Epithelial cell of prostate (primary cell): ENCODE measurements around the gene NFYC.

Experiments
- DNase-seq: peaks from one replicate; pipeline ENCODE4 v3.0.0-alpha.2; 2011; ENCODE audit warnings: low read depth, low spot score
- H3K27ac ChIP-seq: fragments of 450-650 bp; 2 replicates; pipeline ENCODE4 v1.5.1; 2017; ENCODE audit warnings: mild to moderate bottlenecking

NFYC gene

DNA sequence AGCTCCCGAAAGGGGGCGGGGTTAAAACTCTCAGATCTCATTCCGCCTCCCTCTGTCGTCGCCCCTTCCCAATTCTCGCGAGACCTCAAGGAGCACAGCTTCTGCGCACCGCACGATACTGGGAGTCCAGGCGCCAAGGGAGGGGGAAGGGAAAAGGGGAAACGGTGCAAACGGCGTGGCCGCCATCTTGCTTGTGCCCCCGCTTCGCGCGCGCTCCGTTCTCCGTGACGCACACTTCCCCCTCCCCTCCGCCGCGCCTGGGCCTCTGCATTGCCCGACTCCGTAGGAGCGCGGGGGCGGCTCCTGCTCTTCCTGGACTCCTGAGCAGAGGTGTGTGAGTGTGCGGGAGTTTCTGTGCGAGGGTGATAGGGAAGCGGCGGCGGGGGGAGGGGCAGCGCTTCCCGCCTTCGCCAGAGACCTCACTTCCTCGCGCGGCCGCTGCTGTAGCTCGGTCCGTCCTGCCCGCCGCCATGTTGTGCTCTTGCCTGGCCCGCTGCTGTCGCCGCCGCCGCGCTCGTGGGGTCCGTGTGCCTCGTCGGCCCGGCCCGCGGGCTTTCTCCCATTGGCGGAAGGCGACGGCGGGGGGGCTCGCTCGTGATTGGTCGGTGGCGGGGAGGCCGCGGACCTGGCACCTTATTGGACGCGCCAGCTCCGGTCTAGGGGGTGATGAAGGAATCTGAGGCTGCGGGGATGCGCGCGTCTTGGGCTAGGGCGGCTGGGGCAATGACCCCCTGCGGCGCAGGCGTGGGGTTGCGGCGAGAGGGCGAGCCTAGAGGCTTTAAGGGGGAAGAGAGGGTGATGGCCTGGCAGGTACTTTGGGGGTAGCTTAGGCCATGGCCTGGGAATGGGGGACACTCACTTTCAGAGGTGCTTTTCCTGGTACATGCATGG is at the start of gene NFYC:
NFYC (plus strand) TSS at position 167 of the 891 bp plus-strand sequence. CDS start 47,140 bp downstream, outside the sequence.
- DNase-seq, result peak; percentile 85
- H3K27ac ChIP-seq, result peak within 1 kb of the TSS; percentile 91

DNA sequence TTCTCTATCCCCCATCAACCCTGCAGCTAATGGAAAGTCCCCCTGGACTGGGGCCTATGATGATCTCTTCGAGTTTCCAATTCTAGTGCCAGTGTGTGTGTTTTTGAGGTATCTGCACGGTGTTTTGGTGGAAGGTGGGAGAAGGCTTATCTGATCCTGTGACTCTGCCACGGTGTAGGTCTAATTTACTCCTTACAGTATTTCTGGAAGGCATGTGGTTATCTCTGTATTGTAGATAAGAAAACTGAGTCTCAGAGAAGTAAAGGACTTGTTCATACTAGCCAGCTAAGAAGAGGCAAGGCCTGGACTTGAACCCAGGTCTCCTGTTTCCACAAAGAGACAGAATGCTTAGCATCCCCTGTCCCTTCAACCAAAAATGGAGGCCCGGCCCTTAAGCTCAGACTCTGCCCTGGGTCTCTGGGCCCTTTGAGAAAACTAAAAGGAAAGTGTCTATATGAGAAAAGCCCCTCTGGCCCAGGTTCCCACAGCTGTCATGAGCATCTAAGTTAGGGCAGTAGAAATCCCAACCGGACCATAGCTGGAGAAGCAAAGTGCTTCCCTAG is 46.3 kb upstream of the NFYC start:
- no peak overlapping the region for H3K27ac ChIP-seq
- no peak for DNase-seq

DNA sequence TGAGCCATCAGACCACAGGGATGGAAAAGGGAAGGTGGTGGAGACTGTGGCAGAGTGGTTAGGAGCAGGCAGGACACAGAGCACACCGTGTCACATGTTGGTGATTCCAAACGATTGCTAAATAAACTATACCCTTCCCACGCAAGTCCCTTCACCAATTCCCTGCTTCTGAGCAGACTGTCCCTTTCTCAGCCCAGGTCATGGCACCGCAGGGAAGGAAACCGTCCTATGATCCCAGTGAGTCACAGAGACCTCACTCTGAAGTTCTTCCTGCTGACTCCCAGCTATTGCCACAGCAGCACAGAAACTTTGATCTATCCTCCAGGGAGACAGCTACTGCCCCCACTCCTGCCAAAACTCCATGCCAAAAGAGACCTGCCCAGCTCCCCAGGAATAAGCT is 45.2 kb upstream of the NFYC start:
- no peak for DNase-seq
- H3K27ac ChIP-seq, result peak overlapping the region; percentile 13

DNA sequence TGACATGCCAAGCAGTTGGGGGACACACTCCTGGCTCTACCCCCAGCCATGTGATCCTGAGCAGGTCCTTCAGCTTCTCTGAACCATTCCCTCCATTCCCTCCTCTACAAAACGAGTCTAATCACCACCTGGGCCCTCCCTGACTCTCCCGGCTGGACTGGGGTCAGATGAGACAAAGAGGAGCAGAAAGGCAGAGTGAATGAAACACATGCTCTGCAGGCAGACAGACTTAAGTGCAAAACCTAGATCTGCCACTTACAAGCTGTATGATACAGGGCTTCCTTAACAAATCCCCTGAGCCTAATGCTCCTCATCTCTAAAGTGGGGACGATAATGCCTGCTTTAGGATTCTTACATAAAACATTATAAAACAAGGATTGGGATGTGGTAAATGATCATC is 43.3 kb upstream of the NFYC start:
- no peak overlapping the region for H3K27ac ChIP-seq

DNA sequence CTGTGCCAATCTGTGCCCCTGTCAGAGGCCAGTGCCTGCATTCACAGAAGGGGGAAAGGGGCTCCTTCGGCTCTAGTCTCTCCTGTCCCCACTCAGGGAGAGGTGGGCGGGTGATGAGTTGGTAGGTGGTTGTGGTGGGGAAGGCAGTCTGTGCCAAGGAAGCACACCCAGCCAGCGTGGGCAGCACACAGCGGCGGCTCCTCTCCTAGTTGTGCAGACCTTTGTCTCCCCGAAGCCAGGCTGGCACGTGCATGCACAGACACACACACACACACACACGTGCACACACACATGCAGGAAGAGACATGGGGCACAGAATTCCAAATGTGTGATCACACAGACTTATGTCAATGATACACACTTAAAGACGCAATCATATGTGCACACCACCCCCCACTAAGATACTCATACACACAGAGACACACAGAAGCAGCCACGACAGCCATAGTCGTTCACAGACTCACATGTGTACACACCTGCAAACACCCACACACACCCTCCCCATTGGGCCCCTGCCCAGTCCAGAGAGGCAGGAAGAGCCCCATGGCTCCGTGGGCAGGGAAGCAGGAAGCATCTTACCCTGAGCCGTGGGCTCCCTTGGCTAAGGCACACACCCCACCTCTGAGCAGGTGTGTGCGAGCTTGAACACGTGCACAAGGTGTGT is 42.4 kb upstream of the NFYC start:
- no peak for DNase-seq
- no peak overlapping the region for H3K27ac ChIP-seq

More for the DNA sequence above, 43.3 kb upstream of the NFYC start:
- DNase-seq, result no peak

DNA sequence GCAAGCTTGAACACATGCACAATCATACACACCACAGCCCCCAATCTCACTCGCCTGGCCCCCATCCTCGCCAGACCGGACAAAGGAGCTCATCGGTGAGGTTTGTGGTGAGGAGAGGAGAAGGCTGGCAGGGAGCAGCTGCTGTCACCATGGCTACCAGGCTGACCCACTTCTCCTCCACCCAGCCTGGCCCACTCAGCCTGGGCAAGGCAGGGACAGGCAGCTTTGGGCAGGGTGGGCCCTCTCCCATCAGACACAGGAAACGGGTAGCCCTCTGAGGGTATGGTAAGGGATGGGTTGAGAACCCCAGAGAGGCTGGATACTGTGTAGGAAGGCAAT is 41.9 kb upstream of the NFYC start:
- DNase-seq, result no peak
- no peak overlapping the region for H3K27ac ChIP-seq

DNA sequence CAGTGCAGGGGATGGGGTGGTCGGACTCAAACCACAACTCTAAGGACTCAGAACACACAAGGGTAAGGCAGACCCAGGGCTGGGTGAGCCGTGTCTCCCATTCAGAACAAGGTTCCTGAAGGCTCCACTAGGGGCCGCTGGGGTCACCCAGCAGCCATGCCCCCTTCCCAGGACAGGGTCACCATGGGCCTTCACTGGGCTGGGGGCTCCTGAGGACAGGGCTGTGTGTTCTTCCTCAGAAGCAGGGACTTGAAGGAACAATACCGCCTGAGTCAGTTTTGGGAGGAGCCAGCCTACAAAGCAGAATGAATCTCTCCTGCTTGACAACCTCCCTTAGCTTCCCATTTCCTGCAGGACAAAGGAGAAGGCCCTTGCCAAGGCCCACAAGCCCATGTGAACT is 41.4 kb upstream of the NFYC start:
- DNase-seq, result no peak
- H3K27ac ChIP-seq, result no peak overlapping the region

DNA sequence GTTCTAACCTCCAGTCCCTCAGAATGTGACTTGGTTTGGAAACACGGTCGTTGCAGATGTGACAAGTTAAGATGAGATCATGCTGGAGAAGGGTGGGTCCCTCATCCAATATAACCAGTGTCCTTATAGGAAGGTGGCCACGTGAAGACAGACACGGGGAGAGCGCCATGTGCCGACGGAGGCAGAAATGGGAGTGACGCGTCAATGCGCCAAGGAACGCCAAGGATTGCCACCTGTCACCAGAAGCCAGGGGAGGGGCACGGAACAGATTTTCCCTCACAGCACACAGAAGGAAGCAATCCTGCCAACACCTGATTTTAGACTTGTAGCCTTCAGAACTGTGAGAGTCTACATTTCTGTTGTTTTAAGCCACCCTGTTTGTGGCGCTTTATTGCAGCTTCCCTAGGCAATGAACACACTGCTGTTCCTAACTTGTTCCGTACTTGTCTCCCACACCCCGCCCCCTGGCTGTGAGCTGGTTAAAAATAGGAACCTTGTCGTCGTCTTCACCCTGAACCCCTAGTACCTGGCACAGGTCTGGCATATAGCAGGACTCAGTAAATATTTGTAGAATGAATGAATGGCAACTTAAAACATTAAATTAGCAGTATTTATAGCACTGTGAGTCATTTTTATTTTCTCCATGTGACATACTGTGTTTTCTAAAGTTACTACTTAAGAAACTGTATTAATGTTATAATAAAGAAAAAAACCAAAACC is 40.2 kb upstream of the NFYC start:
- no peak for DNase-seq
- H3K27ac ChIP-seq, result no peak overlapping the region

DNA sequence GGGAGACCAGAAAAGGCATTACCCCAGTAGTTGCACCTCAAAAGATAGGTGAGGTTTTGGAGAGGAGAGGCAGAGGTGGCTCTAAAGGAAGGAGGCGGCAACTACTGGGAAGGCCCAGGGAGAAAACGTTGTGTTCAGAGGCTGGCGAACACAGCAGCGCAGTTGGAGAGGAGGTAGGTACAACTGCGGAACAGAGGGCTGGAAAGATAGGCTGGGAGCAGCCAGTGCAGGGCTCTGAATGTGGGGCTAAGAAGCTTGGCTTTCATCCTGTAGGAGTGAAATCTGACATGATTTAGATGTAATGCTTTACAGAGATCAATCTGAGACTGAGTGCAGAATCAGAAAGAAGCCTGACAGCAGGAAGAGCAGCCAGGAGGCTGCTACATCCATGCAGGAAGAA is 39.0 kb upstream of the NFYC start:
- H3K27ac ChIP-seq, result peak overlapping the region; percentile 29

DNA sequence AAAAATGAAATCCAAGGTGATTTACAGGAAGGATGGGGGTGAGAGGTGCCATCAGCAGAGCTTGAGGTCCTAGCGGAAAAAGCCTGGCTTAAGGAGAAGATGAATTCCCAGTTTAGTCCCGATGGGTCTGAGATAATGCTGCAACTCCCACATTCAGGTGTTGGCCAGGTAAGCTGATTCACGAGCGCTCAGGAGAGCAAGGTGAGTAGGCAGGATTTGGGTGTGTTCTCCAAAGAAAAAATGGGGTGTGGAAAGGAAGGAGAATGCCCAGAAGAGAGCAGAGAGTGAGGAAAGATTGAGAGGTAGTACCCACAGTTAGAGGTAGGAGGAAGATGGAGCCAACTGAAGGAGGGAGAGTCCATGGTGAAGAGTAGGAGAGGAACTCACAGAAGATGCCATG is 38.5 kb upstream of the NFYC start:
- H3K27ac ChIP-seq, result peak overlapping the region; percentile 29
- DNase-seq, result no peak

More for the DNA sequence above, 39.0 kb upstream of the NFYC start:
- no peak for DNase-seq

DNA sequence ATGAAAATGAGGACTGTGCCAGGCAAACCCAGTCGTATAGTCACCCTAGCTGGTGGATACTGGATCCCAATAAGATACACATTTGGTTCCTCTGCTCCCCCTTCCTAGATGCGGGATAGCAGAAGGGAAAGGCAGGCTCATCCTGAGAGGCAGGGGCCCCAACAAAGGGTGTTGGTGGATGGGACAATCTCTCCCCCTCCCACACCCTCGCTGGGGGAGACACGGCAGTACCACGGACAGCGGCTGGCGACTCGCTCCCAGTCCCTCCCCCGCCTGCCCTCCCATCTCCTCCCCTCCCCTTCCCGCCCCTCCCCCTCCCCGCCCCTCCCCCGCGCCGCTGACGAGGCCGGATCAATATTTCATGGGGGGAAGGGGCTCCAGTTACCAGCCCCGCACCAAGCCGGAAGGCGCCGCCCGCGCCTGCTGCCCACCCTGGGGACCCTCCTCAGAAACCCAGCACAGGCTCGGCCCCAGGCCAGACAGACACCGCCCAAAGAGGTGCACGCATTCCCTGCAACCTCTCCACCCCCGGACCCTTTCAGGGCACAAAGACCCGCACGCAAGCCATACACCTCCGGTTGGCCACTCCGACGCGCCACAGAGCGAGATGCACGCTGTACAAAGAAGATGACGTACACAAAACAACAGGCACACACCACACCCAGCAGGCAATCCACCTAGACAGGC is 37.5 kb upstream of the NFYC start:
- no peak for DNase-seq
- no peak overlapping the region for H3K27ac ChIP-seq

DNA sequence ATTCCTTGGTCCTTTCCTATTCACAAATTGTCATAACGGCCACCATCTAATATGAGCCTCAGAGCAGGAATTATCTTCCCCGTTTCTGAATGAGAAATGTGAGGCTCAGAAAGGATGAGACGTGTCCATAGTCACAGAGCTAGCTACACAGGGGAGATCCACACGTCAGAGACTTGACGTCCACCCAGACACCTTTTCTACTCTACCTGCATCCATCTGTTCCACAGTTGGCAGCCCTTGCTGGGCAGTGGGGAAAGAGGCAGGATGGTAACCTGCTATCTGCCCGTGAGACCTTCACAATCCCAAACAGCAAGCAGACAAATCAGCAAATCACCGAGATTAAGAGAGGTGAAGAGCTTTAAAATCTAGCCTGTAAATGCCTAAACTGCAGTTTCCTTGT is 34.5 kb upstream of the NFYC start:
- no peak for DNase-seq
- H3K27ac ChIP-seq, result no peak overlapping the region

DNA sequence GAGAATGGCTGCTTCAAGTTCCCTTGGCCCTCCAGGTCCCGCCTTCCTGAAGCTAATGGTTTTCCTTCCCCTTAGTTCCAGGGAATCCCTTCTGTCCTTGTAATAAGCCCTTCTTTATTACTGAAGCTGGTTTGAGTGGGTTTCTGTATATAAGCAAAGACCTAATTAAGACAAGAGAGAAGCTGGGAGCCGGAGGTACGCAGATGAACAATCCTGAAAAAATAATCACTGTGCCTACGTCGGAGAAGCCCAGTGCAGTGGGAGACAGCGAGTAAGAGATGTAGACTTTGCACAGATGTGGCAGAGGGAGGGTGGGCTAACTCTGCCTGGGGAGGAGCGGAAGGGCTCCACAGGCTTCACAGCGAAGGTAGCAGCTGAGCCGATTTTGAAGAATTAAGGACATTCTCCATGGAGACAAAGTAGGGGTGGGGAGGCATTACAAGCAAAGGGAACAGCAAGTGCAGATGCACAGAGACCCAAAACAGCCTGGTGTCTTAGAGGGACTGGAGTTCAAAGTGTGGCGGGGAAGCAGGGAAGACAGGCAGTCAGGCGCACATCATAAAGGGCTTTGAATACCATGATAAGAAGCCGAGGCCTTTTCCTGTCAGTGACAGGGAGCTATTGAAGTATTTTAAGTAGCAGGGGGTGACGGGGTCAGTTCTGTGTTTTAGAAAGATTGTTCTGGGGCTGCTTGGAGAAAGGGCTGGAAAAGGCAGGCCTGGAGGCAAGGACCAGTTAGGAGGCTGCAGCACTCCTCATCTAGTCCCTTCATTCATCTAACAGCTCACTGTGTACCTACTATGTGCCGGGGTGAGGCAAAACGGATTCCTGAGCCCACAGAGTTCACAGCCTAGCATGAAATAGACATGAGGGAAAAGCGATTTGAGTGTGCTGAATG is 32.5 kb upstream of the NFYC start:
- no peak for DNase-seq
- H3K27ac ChIP-seq, result no peak overlapping the region

DNA sequence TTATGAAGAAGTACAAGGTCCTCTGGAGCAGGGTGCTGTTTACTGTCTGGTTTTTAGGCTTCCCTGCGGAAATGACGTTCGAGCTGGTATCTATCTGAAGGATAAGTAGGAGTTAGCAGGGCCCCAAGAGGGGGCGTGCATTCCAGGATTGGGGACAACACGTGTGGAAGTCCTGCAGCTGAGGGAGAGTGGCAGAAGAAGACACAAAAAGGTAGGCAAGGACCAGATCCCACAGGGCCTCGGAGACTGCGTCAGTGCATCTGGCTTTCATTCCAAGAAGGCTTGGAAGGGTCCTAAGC is 31.9 kb upstream of the NFYC start:
- no peak for DNase-seq
- no peak overlapping the region for H3K27ac ChIP-seq

DNA sequence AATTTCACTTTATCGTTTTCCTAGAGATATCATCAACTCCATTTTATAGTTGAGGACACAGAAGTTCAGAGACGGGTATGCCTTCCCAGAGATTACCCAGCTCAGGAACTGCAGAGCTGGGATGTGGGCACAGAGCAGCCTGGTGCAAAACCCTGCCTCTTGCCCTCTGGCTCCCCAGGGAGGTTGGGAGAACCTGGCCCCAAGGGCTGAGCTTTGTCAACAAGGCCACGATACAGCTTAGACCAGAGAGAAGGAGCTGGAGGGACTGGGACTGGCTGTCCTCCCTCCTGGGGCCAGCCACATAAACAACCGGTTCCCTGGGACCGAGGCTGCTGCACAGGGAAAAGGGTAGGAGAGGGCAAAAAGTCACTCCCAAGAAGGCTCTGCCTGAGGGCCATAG is 29.8 kb upstream of the NFYC start:
- H3K27ac ChIP-seq, result no peak overlapping the region
- DNase-seq, result no peak

DNA sequence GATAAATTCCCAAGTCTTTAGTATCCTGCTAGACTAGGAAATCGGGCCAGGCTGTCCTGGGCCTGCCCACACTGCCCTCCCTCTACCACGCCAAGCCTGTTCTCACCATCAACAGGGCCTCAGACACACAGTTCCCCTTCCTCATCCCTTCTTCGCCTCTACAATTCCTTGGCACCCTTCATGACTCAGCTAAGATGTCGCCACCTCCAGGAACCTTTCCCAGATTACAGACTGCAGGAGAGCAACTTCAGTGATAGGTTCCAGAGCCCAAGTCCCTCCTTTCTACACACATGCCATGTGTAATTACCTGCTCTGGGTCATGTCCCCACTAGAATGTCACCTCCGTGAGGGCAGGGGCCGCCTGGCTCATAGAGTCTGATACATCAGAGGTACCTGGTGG is 29.4 kb upstream of the NFYC start:
- DNase-seq, result no peak

DNA sequence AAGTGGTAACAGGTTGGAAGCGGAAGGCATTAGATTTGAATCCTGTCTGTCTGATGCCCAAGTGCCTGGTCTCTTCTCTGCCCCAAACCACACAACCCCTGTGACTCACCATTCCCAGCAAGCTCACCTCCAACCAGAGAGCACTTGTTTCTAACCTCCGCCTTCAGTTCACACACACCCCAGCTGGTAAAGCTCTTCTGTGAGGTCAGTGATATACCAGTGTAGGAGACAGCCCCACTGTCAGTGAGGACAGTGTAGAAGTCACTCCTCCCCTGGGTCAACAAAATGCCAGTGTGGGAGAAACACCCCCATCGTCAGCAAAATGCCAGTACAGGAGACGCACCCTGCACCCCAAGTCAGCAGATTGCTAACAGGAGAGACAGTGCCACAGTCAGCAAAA is 28.6 kb upstream of the NFYC start:
- peak; percentile 20 for DNase-seq
- H3K27ac ChIP-seq, result no peak overlapping the region

More for the DNA sequence above, 29.4 kb upstream of the NFYC start:
- H3K27ac ChIP-seq, result no peak overlapping the region

DNA sequence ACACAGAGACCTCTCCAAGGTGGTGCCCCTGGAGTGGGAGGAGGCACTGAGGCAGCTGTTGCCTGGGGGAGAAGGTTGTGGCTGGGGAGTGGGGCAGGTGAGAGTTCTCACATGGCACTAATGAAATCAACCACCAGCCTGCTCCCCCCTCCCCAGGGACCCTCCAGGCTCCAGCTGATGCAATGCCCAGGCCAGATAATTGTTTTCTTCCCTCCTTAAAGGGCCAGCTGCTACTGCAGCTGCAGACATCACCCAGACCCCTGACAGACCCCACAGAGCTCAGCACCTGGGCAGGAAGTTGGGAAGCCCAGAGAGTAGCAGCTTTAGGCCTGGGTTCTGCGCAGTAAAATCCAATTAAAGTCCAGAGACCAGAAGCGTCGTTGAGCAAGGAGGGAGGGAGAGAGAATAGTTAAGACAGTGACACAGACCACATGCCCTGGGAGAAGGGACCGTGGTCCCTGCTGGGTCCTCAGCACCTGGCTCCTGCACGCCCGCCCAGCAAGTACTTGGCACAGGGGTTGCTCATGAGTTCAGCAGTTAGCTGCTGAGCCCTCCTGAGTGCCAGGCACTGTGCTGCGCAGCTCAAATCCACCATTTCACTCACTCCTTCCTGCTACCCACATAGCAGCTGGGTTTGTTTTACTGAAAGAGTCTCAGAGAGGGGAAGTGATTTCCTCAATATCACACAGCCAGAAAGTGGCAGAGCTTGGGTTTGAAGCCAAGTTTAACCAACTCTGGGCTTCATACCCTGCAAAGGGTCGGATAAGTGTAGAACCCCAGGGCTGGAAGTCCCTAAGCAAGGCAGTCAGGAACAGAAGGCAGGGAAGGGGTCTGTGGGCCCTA is 28.0 kb upstream of the NFYC start:
- H3K27ac ChIP-seq, result no peak overlapping the region
- no peak for DNase-seq

DNA sequence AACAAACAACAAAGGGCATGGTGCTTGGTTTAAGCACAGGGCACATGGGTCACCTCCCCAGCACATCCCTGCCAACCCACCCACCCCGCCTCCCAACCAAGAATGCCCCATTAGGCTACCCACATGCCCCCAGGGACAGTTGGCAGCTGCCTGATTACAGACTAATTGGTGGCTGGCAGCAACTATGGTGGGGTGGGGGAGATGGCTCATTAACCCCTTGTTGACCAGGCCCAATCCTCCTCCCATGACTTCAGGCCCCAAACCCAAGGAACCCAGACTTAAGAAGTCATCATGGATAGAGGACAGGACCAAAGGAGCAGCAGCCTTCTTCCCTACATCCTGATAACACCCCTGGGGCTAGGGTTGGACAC is 27.4 kb upstream of the NFYC start:
- no peak overlapping the region for H3K27ac ChIP-seq
- no peak for DNase-seq
